Muscle of back (tissue), 11 donors: ENCODE results near the gene MUSTN1. TPM values are rescaled to one million over a fixed set of nuclear protein-coding genes. Genes with fewer than 3 reads are reported as not detected.

Source experiments
- DNase-seq, 3 donors: peaks; one replicate each; pipeline versions ENCODE4 v3.0.0 to v3.0.0-alpha.2; 2013
- polyA plus RNA-seq, 10 donors: library from polyadenylated mRNA; unstranded; fragments of 120-200 nt; gene quantifications; one replicate each; pipeline ENCODE4 v1.2.1, GENCODE V29; 2013; ENCODE audit not compliant: insufficient read length in 10 of 10

The MUSTN1 gene
- polyA plus RNA-seq, 10 donors, result 86.2 to 170 (median 110) TPM

- no peak for DNase-seq
Measured at GRCh38 chr3:52836986-52837385, 2.2 kb upstream of the MUSTN1 start.

DNA sequence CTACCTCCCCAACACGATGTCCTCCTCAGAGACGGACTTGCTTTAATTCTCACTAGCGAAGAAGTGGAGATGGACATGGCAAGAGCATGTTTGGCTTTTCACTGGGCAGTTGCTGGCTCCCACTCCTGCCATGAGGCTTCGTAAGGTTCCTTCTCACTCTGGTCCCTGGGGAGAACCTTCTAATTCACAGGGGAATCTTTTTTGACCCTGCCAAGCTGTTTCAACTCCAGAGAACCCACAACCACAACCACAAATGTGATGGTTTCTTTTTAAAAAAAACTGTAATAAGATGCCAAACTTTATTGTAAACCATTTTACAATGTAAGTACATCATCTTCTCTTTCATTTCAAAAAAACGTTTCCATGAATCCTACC lies 1.6 kb upstream of the MUSTN1 start:
- DNase-seq, result no peak

GRCh38 chr3:52835766-52836470 lies 1.1 kb upstream of the MUSTN1 start:
- peak; percentile 41 to 68 (median 46) for DNase-seq

GRCh38 chr3:52833202-52833601 lies 1.6 kb downstream of the MUSTN1 start:
- no peak for DNase-seq

DNA sequence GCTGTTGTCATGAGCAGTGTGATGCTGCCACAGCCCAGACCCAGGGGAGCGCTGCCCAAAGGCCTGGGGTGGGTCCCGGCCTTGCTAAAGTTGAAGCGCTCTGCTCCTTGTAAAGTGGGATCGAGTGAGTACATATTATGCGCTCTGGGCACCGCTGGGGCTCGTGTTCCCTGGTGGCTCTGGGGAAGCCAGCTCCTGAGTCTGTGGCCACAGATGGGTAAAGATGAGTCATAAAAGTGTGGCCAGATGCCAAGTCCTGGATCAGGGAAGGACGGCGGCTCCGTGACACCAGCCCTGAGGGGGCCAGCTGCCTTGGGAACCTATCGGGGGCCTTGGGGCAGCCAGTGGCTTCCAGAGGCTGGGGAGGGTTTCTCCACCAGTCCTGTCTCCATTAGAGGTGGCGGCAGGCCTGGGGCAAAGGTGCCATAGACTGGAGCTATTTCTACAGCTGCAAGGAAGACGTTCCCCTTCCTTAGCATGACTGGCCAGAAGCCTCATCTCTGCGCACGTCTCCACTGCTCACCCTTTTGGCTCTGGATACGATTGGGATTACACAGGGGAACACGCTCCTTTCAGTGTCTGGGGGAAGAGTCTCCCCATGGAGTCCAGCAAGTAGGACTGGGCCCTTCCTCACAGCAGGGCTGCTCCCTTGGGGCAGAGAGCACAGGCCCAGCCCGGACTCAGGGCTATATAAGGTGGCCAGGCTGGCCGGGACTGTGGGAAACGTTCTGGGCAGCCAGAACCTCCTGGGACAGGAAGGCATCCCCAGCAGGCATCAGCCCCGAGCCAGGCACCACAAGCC lies 3.1 kb downstream of the MUSTN1 start:
- DNase-seq, result peak; percentile 52 to 61 (median 59)

- no peak for DNase-seq
Measured at GRCh38 chr3:52830535-52831258, 4.1 kb downstream of the MUSTN1 start, which contains the start of gene ITIH4. ITIH4 (minus strand) TSS chr3:52830672; CDS start chr3:52830642, 30 bp downstream.

DNA sequence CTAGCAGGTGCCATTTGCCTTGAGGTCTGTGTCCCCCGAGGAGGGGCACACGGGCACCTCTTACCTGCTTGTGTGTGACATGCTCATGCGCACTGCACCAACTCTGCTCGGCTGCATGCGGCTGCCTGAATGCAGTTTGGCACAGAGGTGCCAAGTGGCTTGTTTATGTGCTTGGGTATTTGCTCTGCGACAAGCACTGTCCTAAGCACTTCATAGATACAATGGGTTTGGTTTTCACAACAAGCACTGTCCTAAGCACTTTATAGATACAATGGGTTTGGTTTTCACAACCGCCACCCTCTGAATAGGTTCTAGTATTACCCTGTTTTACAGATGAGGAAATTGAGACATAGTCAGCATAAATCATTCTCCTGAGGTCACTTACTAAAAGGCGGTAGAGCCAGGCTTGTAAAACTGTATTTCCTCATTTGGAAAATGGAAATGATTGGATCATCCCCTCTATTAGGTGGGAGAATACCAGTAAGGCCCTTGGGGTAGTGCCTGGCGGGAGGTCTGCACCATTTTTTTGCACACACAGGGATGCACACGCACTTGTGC lies 4.8 kb downstream of the MUSTN1 start:
- DNase-seq, result no peak

DNA sequence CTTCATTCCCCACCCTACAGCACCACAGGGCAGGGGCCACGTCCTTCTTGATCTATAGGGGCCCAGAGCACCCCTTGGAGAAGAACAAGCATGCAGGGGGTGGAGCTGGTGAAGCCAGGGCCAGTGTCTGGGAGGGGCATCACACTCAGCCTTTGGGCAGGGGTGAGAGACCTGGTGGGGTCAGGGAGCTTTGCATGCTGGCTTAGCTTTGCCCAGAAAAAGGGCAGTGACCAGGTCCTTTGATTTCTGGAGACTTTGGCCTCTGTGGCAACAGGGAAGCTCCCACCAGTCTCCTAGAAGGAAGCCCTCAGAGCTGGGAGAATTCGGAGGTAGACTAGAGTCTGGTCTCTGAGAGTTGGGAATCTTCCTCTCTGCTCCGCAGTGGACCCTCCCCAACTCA lies 5.3 kb downstream of the MUSTN1 start:
- no peak for DNase-seq

- no peak for DNase-seq
Measured at GRCh38 chr3:52827866-52828376, 6.9 kb downstream of the MUSTN1 start.

DNA sequence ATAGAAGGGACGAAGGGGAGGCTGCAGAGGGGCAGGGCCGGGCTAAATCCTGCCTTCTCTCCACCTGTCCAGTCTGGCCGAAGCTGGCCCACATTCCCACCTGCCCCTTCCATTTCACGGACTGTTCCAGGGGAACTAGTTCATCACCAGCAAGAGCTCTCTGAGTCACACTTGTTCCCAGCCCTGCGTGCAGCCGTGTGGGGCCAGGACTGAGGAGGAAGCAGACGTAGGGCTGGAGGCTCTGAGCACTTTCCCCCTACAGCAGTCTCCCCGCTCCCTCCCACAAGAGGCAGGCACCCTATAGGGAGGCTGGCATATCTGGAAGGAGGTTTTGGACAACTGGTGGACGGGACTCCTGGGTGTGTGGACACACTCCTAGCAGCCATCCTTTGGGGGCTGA lies 7.4 kb downstream of the MUSTN1 start:
- DNase-seq, result no peak

GRCh38 chr3:52824037-52824436 lies 10.8 kb downstream of the MUSTN1 start:
- DNase-seq, result no peak

- DNase-seq, result no peak
Measured at GRCh38 chr3:52822363-52822762, 12.5 kb downstream of the MUSTN1 start.

DNA sequence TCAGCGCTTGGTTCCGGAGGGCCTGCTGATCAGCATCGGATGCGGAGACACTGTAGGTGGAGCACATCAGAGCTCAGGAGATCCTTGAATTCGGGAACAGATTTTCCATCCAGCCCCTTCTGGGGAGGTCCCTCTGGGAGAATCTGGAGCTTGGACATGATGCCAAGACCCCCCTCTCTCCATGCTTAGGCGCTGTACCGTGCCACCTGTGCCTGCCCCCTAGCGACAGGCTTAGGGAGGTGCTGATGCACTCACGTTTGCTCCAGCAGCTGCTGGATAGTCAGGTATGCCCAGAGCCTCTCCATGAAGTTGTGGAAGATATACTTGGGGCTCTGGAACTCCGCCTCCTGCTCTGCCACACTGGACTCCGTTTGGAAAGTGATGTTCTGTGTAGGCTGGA lies 14.1 kb downstream of the MUSTN1 start:
- DNase-seq, result no peak

- no peak for DNase-seq
Measured at GRCh38 chr3:52819936-52820335, 14.9 kb downstream of the MUSTN1 start.

DNA sequence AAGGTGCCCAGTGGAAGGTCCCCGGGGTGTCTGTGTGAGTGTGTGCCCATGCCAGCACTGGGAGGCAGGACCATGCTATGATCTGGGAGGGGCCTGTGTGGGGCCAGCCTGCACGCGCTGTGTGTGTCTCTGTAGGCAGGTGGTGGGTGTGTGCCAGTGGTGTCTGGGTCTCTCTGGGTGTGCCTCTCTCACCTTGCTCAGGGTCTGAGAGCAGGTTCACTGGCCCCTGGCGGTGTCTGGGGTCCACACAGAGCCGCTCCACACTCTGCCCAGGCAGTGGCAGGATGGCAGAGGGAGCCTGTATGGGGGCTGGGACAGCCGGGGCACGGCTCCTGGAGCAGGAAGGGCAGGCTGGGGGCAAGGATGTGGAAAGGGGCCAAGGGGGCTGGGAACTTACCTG lies 17.0 kb downstream of the MUSTN1 start:
- no peak for DNase-seq

GRCh38 chr3:52817221-52817620 lies 17.6 kb downstream of the MUSTN1 start:
- no peak for DNase-seq

DNA sequence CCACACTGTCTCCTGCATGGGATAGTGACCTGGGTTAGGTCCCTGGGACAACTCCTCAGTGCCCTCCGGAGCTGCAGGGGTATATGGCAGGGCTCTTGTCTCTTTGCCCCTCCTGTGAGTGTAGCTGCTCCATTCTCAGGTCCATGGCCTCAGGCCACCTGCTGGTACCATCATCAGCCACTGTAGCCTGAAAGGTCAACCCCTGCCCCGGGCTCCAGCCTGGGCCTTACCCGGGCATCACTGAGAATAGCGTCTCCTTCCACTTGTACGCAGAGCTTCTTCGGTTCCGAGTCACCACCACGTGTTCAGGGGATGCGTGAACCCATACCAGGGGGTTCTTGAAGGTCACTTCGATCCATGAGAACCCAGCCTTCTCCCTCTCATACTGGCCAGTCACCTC lies 18.2 kb downstream of the MUSTN1 start:
- DNase-seq, result no peak

- DNase-seq, result no peak
Measured at GRCh38 chr3:52816199-52816598, 18.6 kb downstream of the MUSTN1 start.

- no peak for DNase-seq
Measured at GRCh38 chr3:52813810-52814209, 21.0 kb downstream of the MUSTN1 start.

DNA sequence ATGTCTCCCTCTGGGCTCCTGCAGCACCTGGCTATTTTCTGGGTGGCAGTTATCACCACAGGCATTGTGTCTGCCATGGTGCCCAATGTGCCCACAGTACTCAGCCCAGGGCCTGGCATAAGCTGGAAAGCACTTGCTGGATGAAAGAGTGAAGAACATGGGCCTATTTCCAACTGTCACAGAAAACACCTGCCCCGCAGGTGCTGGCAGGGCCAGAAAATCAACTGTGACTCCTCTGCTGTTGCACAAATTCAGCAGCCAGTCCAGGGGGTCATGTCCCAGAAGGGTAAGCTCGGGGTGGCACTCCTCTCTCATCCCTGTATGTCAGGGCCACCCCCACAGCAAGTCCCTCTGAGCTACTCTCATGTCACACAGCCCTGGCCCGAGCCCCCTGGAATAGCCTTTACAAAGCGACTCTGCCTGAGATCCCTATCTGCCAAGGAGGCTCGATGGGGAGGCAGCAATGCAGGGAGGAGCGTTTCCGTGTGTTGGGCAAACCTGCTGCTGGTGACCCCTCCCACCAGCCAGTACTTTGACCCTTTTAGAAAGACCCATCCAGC lies 23.3 kb downstream of the MUSTN1 start:
- no peak for DNase-seq

DNA sequence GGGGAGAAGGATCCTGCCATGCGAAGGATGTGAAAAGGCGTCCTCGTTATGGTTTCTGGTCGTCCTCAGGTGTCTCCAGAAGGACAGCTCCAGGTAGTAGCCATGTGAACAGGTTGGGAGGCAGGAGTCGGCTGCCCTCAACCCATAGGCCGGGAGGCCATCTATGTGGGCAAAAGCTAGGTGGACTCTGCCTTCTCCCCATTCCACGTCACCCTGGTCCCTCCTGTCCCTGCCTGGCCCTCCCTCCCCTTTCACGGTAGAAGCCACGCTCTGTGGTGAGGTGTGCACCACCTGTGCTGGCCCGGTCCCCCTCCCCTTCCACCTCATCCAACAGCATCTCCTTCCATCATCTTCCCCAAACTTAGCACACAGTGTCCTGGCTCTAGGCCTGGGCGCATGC lies 23.9 kb downstream of the MUSTN1 start:
- no peak for DNase-seq
